ENCODE results near the gene RIC8B.
A peak's percentile ranks its signal among the peaks of the same experiment; 100 is the strongest.

The RIC8B gene

DNA sequence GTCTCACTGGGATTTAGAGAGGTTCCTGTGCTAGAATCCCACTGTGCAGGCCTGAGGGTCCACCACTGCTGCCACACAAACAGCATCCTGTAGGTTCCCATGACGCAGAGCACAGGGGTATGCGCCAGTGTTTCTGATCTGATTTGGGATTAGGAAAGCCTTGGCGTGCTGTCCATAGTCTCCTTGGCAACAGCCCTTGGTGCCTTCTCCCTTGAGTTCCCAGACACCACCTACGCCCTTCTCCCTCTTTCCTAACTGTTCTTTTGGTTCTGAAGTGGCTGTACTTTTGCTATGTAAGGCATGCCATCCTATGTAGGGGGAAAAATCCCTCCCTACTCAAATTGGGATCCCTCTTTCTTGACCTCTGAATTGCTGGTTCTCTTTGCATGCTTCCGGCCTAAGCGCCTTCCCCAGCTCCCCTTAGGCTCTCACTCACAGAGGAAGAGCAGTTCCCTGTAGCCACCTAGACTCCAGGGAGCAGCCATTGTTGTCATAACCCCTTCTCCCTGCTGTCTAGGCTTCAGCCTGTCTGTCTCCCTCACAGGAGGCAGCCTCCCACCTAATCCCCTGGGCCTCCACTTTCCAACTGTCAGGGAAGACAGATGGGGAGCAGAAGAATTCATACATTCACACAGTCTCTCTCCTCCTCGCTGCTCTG, 14.8 kb upstream of the RIC8B start:
- no peak for FAIRE-seq

DNA sequence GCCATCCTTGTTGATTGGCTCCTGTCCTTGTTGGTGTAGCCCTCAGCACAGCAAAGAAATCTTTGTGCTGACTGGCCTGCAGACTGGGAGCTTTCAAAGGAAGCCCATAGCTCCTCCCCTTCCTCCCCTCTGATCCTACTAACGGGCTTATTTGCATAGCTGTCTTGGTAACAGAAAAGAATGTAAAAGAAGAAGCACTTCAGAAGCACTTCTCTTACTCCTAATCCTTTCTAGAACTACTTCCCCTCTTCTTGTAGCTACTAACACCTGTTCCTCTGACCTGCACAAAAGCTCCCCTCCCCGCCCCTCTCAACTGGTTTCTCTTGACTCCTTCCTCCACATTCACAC, 14.3 kb upstream of the RIC8B start:
- no peak for FAIRE-seq

- FAIRE-seq = no peak
Observed at GRCh38 chr12:106764220-106764619, 10.3 kb upstream of the RIC8B start.

- FAIRE-seq = no peak
Observed at GRCh38 chr12:106764738-106765137, 9.7 kb upstream of the RIC8B start.

DNA sequence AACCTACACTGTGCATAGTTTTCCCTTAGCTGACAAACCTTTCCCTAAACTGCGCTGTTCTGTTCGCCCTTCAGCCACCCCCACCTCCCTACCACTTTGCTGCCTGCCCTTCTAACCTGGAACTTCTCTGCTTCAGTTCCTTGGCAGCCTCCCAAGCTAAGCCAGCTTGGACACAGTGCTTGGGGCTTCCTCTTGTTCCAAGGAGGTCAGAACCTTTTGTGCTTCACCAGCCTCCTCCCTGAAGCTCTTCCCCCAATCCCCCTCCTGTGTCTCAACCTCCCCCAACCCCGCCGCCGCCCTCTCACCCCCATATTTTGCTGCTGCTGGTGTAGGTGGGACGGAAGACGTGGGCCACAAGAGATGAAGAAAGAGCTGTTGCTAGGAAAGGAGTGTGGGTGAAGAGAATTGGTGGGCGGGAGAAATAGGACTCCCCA, 8.1 kb upstream of the RIC8B start:
- peak; percentile 48 for FAIRE-seq

DNA sequence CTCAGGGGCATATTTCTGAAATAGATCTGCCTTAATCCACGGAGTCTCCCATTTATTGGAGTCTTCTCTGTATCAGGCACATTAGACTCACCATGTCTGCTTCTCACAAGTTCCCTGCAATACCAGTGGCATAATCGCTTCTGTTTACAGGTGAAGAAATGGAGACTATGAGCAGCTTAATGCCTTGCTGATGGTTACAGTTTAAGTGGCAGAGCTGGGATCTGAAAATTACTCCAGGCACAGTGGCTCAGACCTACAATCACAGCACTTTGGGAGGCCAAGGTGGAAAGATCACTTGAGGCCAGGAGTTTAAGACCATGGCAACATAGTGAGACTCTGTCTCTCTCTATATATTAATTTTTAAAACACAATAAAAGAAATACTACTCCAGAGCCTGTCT, 7.3 kb upstream of the RIC8B start:
- no peak for FAIRE-seq

DNA sequence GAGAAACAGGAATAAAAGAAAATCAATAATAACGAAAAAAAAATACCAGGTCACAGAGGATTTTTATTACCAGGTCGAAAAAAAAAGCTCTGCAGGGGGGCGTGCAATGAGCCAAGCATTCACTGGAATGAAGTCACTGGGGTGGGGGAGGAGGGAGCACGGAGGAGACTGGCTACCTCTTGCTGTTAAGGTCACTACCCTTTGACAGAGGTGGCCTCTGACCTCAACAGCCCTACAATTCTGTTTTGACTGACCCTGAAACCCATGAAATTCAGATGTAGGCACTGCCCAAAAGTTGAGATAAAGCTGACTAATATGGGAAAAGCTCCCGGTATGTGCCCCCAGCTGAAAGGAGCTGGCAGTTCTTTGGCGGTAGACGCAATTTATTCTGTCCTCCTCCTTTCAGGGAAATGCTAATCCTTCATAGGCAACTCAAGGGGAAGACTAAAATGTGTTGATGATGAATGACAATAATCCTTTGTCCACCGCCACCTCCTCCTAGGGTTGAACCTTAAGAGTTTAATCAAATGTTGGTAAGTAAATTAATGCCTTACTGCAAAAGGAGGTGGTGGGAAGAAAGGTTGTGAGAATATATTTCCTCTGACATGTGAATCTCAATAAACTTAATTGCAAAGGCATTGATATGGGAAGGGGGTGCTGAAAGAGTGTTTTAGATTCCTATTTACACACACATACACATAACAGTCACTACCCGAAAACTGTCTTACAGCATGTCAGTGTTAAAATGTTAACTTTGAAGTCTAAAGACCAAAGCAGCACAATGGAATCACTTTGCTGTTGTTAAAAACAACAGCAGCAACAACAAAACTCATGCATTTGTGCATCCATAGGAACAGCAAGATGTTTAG, 6.3 kb upstream of the RIC8B start:
- FAIRE-seq = peak; percentile 97

DNA sequence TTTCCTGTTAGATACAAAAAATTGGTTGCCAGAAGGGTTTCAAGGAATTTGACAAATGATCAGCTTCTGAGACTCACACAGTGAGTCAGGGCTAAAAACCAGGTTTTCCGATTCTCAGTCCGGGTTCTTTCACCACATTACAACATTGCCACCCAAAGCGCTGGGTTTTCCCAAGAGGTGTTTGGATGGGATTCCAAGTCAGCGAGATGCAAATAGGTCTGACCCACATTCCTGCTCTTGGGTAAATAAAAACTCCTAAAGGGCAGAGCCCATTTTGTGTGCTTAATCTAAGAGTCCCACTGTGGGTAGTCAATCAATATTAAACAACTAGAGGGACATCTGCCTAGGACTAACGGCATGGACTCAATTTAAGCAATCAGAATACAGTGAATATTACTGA, 5.4 kb upstream of the RIC8B start:
- FAIRE-seq = no peak

DNA sequence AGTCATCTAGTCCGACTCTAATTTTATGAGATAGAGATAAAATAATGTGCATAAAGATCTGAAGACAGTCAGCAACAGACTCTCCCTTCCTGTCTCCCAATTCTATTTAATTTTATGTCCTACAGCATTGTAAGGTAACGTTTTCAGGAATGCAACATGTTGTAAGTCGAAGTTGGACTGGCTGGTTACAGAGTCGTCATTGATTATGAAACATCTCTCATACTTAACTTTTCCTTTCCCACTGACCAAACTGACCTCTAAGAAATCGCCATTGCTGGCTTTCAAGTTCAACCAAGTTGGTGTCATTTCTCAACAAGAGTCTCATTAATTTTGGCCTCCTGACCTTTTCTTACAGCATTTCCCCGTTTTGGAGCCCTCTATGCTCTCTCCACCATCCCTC, 4.9 kb upstream of the RIC8B start:
- FAIRE-seq = no peak

- no peak for FAIRE-seq
Observed at GRCh38 chr12:106771425-106771824, 3.1 kb upstream of the RIC8B start.

- no peak for FAIRE-seq
Observed at GRCh38 chr12:106773286-106774004, 1.0 kb upstream of the RIC8B start.

DNA sequence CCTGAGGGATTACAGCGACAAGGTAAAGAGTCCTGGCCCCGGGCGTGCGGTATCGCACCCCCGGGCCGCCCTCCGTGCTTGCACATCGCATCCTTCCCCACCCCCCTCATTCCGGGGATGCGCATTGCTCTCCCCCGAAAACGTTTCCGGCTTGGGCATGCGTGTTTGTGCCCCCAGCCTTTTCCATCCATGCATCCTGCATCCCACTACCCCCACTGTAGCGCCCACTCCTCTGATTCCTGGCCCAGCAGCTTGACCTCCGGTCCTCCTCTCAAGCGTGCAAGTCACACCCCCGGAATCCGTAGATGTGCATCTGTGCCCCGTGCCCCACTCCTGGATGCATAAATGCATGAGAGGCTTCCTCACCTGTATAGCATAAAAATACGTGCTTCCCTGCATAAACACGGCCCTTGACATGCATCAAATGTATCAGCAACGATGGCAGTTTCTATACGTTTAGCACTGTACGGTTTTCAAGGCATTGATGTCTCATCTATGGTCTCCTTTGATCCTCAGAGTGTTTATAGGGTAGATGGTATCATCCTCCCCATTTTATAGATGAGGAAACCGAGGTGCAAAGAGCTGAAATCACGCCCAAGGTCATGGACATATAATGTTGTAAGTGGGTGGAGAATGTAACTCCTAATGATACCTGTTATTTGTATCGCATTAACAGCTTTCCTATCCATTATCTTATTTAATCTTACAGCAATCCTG, 484 bp downstream of the RIC8B start:
- FAIRE-seq = no peak

- no peak for FAIRE-seq
Observed at GRCh38 chr12:106776897-106777296, 2.4 kb downstream of the RIC8B start.

DNA sequence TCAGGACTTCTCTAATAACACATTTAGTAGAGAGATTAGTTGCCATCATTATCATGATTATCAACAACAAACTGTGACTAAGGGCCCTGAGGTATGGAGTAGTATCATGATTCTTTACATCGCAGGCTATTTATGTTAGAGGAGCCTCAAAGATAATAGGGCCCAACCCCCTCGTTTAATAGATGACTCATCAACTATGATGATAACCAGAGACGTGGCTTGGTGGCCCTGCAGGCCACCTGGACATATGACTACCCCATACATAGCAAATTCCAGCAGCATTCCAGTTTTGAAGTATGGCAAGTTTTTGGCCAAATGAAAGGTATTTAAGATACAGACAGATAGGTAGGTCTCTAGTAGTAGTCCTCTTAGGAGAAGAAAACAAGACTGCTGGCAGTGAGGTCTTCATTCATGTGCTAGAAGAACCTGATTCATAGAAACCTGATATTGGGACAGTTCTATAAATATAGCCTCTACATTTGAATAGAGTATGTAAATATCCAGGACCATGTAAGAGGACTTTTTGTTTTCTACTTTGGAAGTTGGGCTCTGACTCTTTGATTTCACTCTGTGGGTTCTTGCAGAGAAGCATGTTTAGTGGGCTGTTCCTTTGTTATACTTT, 5.6 kb downstream of the RIC8B start:
- no peak for FAIRE-seq

- FAIRE-seq = no peak
Observed at GRCh38 chr12:106782619-106783018, 8.1 kb downstream of the RIC8B start.

GRCh38 chr12:106783515-106783914, 9.0 kb downstream of the RIC8B start:
- no peak for FAIRE-seq

- no peak for FAIRE-seq
Observed at GRCh38 chr12:106790020-106790419, 15.5 kb downstream of the RIC8B start.

DNA sequence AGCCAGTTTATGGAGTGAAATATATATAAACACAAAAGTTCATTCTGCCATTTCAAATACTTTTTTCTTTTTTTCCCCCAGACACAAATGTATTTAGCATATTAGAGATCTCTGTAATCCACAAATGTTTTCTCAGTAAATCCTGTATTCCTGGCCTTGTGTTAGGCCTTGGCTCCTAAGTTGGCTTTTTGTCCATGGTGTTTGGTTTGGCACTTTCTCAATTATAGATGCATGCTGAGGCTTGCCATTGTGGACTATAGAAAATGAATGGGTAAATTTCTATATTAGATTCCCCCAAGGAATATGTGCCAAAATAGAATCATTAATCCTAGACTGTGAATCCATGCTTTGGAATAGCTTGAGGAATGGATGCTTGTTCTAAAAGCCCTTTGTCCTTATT, 17.0 kb downstream of the RIC8B start:
- no peak for FAIRE-seq

GRCh38 chr12:106794369-106794768, 19.9 kb downstream of the RIC8B start:
- FAIRE-seq = no peak

DNA sequence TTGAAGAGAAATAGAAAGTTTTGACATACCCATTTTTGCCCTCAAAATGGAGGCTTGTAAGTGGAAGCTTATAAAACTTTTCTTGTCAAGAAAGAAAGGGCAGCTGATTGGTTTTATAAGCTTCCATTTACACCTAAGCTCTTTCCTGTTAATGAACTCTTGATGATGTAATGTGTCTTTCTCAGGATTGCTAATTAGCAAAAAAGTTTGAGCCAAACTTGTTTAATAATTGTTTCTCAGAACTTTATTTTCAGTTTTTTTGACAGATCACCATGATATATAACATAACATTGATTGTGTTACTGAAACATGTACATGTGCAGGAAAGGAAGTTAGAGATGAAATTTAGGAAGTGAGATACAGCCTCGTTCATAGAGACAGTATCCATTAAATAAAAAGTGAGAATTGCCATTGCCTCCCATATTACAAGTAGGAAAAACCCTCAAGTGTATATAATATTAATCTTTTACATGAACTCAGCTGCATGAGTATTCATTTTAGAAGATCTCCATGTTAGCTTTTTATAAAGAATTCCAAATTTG, 26.8 kb downstream of the RIC8B start:
- no peak for FAIRE-seq

GRCh38 chr12:106801830-106802533, 27.5 kb downstream of the RIC8B start:
- FAIRE-seq = no peak

DNA sequence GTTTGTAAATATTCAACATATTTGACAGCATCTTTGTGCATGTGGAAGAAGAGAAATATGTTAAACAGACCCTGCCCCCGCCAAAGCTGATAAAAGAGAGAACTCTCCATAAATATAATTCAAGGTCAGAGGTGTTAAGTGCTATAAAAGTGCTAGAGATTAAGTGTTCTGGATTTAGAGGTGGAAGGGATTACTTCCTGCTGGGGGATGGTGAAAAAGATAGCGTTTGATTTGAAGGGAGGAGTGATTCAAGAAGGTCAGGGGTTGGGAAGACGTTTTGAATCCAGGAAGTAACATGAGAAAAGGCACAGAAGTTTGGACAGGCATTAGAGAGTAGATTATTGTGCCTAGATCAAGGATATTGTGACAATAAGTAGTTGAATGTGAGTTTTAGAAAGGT, 30.2 kb downstream of the RIC8B start:
- FAIRE-seq = no peak
